Tibial nerve (tissue), 4 donors: ENCODE data around the gene TRERF1.

Experiments
- CTCF ChIP-seq, 5 experiments: fragments of 200-600 bp in 3 of 5; fragments of 450-650 bp in 2 of 5; sonication (generic) in 3 of 5; IDR thresholded peaks; one replicate each; pipeline ENCODE4 v1.5.1; 2016 to 2019; ENCODE audit warnings: antibody characterized with exemption in 5 of 5, mild to moderate bottlenecking in 3 of 5, moderate library complexity in 2 of 5
- EP300 ChIP-seq, 2 donors: sonication (generic); formaldehyde crosslinking; IDR thresholded peaks; one replicate each; pipeline ENCODE4 v1.6.1; 2017; ENCODE audit warnings: antibody characterized with exemption in 2 of 2, mild to moderate bottlenecking in 1 of 2
- POLR2A ChIP-seq, 2 donors: fragments of 450-650 bp; IDR thresholded peaks; one replicate each; pipeline ENCODE4 v1.6.1; 2017; ENCODE audit warnings: antibody characterized with exemption in 2 of 2, mild to moderate bottlenecking in 2 of 2, moderate library complexity in 2 of 2

- TF ChIP-seq CTCF (IDR thresholded peaks at IDR 0.05) (no peak), POLR2A (IDR thresholded peaks at IDR 0.05) (no peak), EP300 (IDR thresholded peaks at IDR 0.05) (no peak)
Measured at GRCh38 chr6:42259286-42259685, 192.4 kb downstream of the TRERF1 start.
